Measurements from ENCODE around the gene MEGF9. TPM values are rescaled to one million over a fixed set of nuclear protein-coding genes. Genes with fewer than 3 reads are reported as not detected.

Gene MEGF9
- total RNA-seq, 5 donors from 2014 or later (not counting 1 experiment from before 2014, with no cell fraction given) = 10.4 to 15.5 (median 11.3) TPM

Other genes starting within 250 kb of the MEGF9 start
- 10 to 100 TPM; 66.3 to 79.8 (median 73.9) TPM for gene CDK5RAP2, start 134.3 kb downstream of the MEGF9 start, total RNA-seq
- gene FBXW2, start 78.9 kb upstream of the MEGF9 start, total RNA-seq = 10 to 100 TPM; 70.3 to 78.3 (median 74.3) TPM
- gene PSMD5, start 128.5 kb upstream of the MEGF9 start, total RNA-seq = 10 to 100 TPM; 27.5 to 55.2 (median 47.7) TPM
- 100 to 1,000 TPM in 4 of 5 donors, 10 to 100 TPM in 1; 92.8 to 184 (median 166) TPM for gene PHF19, start 162.7 kb upstream of the MEGF9 start, total RNA-seq
- 100 to 1,000 TPM in 3 of 5 donors, 10 to 100 TPM in 2; 67.6 to 170 (median 157) TPM for gene TRAF1, start 212.3 kb upstream of the MEGF9 start, total RNA-seq